Liver (tissue), 9 donors: ENCODE measurements around the gene FRYL. TPM values are rescaled to one million over a fixed set of nuclear protein-coding genes. Genes with fewer than 3 reads are reported as not detected.
"Not testable (repeated sequence)": the region's sequence is repeated elsewhere in the genome, so short reads cannot be mapped to it uniquely, and the experiment has no call there.

Experiments used
- DNase-seq: peaks from one replicate; pipeline ENCODE4 v3.0.0-alpha.2; 2017; ENCODE audit warnings: low spot score
- H3K27ac ChIP-seq, 2 donors: one replicate each; pipeline ENCODE4 v1.7.0; 2013; ENCODE audit warnings: inconsistent platforms in 2 of 2, low read length in 2 of 2, control low read depth in 1 of 2, low read depth in 1 of 2, mild to moderate bottlenecking in 1 of 2
- H3K27me3 ChIP-seq, 4 donors: one replicate each; pipeline versions ENCODE4 v1.6.1 to v1.7.0; 2013; ENCODE audit warnings: low read length in 3 of 4, inconsistent platforms in 1 of 4, mild to moderate bottlenecking in 1 of 4, moderate library complexity in 1 of 4; ENCODE audit not compliant: control insufficient read depth in 4 of 4, insufficient read depth in 4 of 4
- H3K36me3 ChIP-seq, 4 donors: one replicate each; pipeline versions ENCODE4 v1.6.1 to v1.7.0; 2013; ENCODE audit warnings: low read length in 3 of 4, mild to moderate bottlenecking in 3 of 4, low read depth in 1 of 4, moderate library complexity in 1 of 4; ENCODE audit not compliant: control insufficient read depth in 4 of 4, insufficient read depth in 3 of 4
- H3K4me1 ChIP-seq, 4 donors: one replicate each; pipeline versions ENCODE4 v1.6.1 to v1.7.0; 2013; ENCODE audit warnings: low read length in 3 of 4, mild to moderate bottlenecking in 3 of 4, moderate library complexity in 1 of 4; ENCODE audit not compliant: control insufficient read depth in 4 of 4, insufficient read depth in 4 of 4
- H3K4me3 ChIP-seq, 3 donors: one replicate each; pipeline versions ENCODE4 v1.6.1 to v1.7.0; 2013; ENCODE audit warnings: low read length in 3 of 3, control low read depth in 1 of 3, low read depth in 1 of 3, mild to moderate bottlenecking in 1 of 3
- H3K9ac ChIP-seq, 2 donors: one replicate each; pipeline ENCODE4 v1.7.0; 2013; ENCODE audit warnings: low read length in 2 of 2, mild to moderate bottlenecking in 2 of 2, moderate library complexity in 2 of 2, control low read depth in 1 of 2, low read depth in 1 of 2
- H3K9me3 ChIP-seq, 4 donors: one replicate each; pipeline versions ENCODE4 v1.6.1 to v1.7.0; 2013; ENCODE audit warnings: low read length in 3 of 4; ENCODE audit not compliant: control insufficient read depth in 4 of 4
- ATF3 ChIP-seq: IDR thresholded peaks from 2 replicates; pipeline ENCODE4 v1.6.1; 2016; ENCODE audit warnings: antibody characterized with exemption
- CTCF ChIP-seq: fragments of 150-350 bp; IDR thresholded peaks from 2 replicates; pipeline ENCODE4 v1.5.1; 2017; ENCODE audit warnings: improper control_type of control experiment, low read depth, low read length; ENCODE audit not compliant: missing input control
- EGR1 ChIP-seq, 2 donors: IDR thresholded peaks; 2 replicates each; pipeline ENCODE4 v1.6.1; 2016 to 2018; ENCODE audit warnings: antibody characterized with exemption in 2 of 2, low read depth in 2 of 2
- FOXA1 ChIP-seq: IDR thresholded peaks from 2 replicates; pipeline ENCODE4 v1.6.1; 2016; ENCODE audit warnings: antibody characterized with exemption
- FOXA2 ChIP-seq: IDR thresholded peaks from 2 replicates; pipeline ENCODE4 v1.6.1; 2016; ENCODE audit warnings: antibody characterized with exemption
- GABPA ChIP-seq, 2 donors: IDR thresholded peaks in 1 of 2; conservative IDR thresholded peaks in 1 of 2; 2 replicates each; pipeline ENCODE4 v1.6.1; 2016; ENCODE audit warnings: antibody characterized with exemption in 2 of 2, mild to moderate bottlenecking in 1 of 2, moderate library complexity in 1 of 2
- HNF4A ChIP-seq, 2 donors: conservative IDR thresholded peaks; 2 replicates each; pipeline ENCODE4 v1.6.1; 2016; ENCODE audit warnings: antibody characterized with exemption in 2 of 2, mild to moderate bottlenecking in 2 of 2
- HNF4G ChIP-seq: IDR thresholded peaks from 2 replicates; pipeline ENCODE4 v1.6.1; 2016; ENCODE audit warnings: antibody characterized with exemption
- JUND ChIP-seq, 2 donors: IDR thresholded peaks; 2 replicates each; pipeline ENCODE4 v1.6.1; 2016; ENCODE audit warnings: antibody characterized with exemption in 2 of 2
- MAX ChIP-seq: IDR thresholded peaks from 2 replicates; pipeline ENCODE4 v1.6.1; 2016; ENCODE audit warnings: antibody characterized with exemption
- NR2F2 ChIP-seq: IDR thresholded peaks from 2 replicates; pipeline ENCODE4 v1.6.1; 2016; ENCODE audit warnings: antibody characterized with exemption
- RAD21 ChIP-seq, 2 donors: IDR thresholded peaks; 2 replicates each; pipeline ENCODE4 v1.6.1; 2016; ENCODE audit warnings: antibody characterized with exemption in 2 of 2, mild to moderate bottlenecking in 2 of 2
- REST ChIP-seq: IDR thresholded peaks from 2 replicates; pipeline ENCODE4 v1.6.1; 2016; ENCODE audit warnings: antibody characterized with exemption, mild to moderate bottlenecking
- RXRA ChIP-seq, 2 donors: IDR thresholded peaks; 2 replicates each; pipeline ENCODE4 v1.6.1; 2017 to 2018; ENCODE audit warnings: antibody characterized with exemption in 2 of 2, mild to moderate bottlenecking in 1 of 2
- SP1 ChIP-seq: IDR thresholded peaks from 2 replicates; pipeline ENCODE4 v1.6.1; 2018; ENCODE audit warnings: antibody characterized with exemption, mild to moderate bottlenecking
- TAF1 ChIP-seq: conservative IDR thresholded peaks from 2 replicates; pipeline ENCODE4 v1.6.1; 2016; ENCODE audit warnings: antibody characterized with exemption, mild to moderate bottlenecking
- YY1 ChIP-seq: IDR thresholded peaks from 2 replicates; pipeline ENCODE4 v1.6.1; 2016; ENCODE audit warnings: antibody characterized with exemption, mild to moderate bottlenecking
- ZBTB33 ChIP-seq: IDR thresholded peaks from 2 replicates; pipeline ENCODE4 v1.6.1; 2016; ENCODE audit warnings: antibody characterized with exemption
- WGBS: extraction: QIAGEN DNeasy Blood & Tissue Kit; methylation state at CpG from one replicate; pipeline ENCODE4 v1.1.7; 2013; 5-methylcytosine and 5-hydroxymethylcytosine counted together
- polyA plus RNA-seq, 2 donors: library from polyadenylated mRNA; stranded (reverse) in 1 of 2; unstranded in 1 of 2; fragments of 200-250 nt in 1 of 2; fragments of >200 nt in 1 of 2; fragmentation: Nextera tagmentation in 1 of 2; extraction: Ambion mirVana in 1 of 2; gene quantifications; one replicate each; pipeline versions ENCODE4 v1.2.1 to v1.2.3, GENCODE V29; 2013 to 2015
- total RNA-seq, 2 donors: library from RNA; depleted of rRNA; stranded (reverse); fragments of >200 nt; gene quantifications; one replicate each; pipeline ENCODE4 v1.2.3, GENCODE V29; 2014
- donor health status: healthy.
- donor health status: healthy.
- donor health status: healthy.
- donor health status: healthy.
- donor health status: healthy.

FRYL gene
- total and polyA plus RNA-seq, 4 donors, result 5.3 to 79.0 (median 27.2) TPM

GRCh38 chr4:48461000-48461399 lies 319.1 kb downstream of the FRYL start:
- Histone ChIP-seq H3K27me3 (no peaks in the 10 kb centered on the region), H3K4me3 (no peak overlapping the region), H3K27ac (no peak overlapping the region), H3K9ac (no peak overlapping the region), H3K4me1 (no peaks in the 10 kb centered on the region), H3K9me3 (peaks cover 0 to 4% (median 0%) of the 10 kb centered on the region in 4 donors), H3K36me3 (no peaks in the 10 kb centered on the region)
- DNase-seq, result no peak
- TF ChIP-seq HNF4G, result no peak
- no peak for TF ChIP-seq TAF1
- TF ChIP-seq FOXA1, result no peak
- no peak for TF ChIP-seq EGR1 (IDR thresholded peaks at IDR 0.05; ENCODE audit: low read depth in 2 of 2)
- TF ChIP-seq SP1, result no peak
- TF ChIP-seq GABPA (IDR thresholded peaks at IDR 0.05 in 1 of 2, conservative IDR thresholded peaks at IDR 0.05 in 1 of 2), result no peak
- TF ChIP-seq RXRA (IDR thresholded peaks at IDR 0.05), result no peak
- TF ChIP-seq ATF3, result no peak
- no peak for TF ChIP-seq JUND (IDR thresholded peaks at IDR 0.05)
- no peak for TF ChIP-seq NR2F2
- no peak for TF ChIP-seq FOXA2
- TF ChIP-seq YY1, result no peak
- TF ChIP-seq HNF4A (conservative IDR thresholded peaks at IDR 0.05), result no peak
- no peak for TF ChIP-seq ZBTB33
- no peak for TF ChIP-seq CTCF
- no peak for TF ChIP-seq REST
- TF ChIP-seq MAX, result no peak
- no peak for TF ChIP-seq RAD21 (IDR thresholded peaks at IDR 0.05)

GRCh38 chr4:48454591-48454990 lies 325.5 kb downstream of the FRYL start:
- TF ChIP-seq HNF4G, result no peak
- no peak for TF ChIP-seq YY1
- TF ChIP-seq JUND (IDR thresholded peaks at IDR 0.05), result no peak
- TF ChIP-seq FOXA2, result no peak
- TF ChIP-seq HNF4A (conservative IDR thresholded peaks at IDR 0.05), result no peak
- no peak for TF ChIP-seq TAF1
- TF ChIP-seq FOXA1, result no peak
- DNase-seq, result no peak
- Histone ChIP-seq H3K9ac (no peak overlapping the region), H3K4me1 (no peaks in the 10 kb centered on the region), H3K27ac (no peak overlapping the region), H3K4me3 (no peak overlapping the region), H3K36me3 (no peaks in the 10 kb centered on the region), H3K27me3 (no peaks in the 10 kb centered on the region), H3K9me3 (no peaks in the 10 kb centered on the region)
- whole genome bisulfite sequencing, result 96% methylated on average over 2 of the region's 2 CpGs

- 91% methylated on average over 3 of the region's 3 CpGs for WGBS
- not testable (repeated sequence) for DNase-seq
These were observed 328.4 kb downstream of the FRYL start for GRCh38 chr4:48451656-48452055.

More at GRCh38 chr4:48451656-48452055, 328.4 kb downstream of the FRYL start:
- not testable (repeated sequence) for H3K4me1 ChIP-seq, H3K4me3 ChIP-seq, H3K9me3 ChIP-seq, H3K27me3 ChIP-seq, H3K36me3 ChIP-seq, H3K27ac ChIP-seq, H3K9ac ChIP-seq
